Measurements from ENCODE around the gene CHRNA4.

Gene CHRNA4

DNA sequence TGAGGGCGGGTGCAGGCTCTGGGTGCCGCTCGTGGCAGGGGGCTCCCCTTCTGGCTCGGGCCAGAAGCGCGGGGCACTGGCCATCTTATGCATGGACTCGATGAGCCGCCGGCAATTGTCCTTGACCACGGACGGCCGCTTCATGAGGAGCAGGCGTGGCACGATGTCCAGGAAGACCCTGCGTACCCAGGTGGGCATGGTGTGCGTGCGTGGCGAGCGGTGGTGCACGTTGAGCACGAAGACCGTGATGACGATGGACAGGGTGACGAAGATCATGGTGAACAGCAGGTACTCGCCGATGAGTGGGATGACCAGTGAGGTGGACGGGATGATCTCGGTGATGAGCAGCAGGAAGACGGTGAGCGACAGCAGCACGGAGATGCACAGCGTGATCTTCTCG lies 11.0 kb downstream of the CHRNA4 start:
- no peak overlapping the region for H2AFZ ChIP-seq
- H3K4me3 ChIP-seq (ENCODE audit: low read depth, low read length) = no peak overlapping the region
- H3K9ac ChIP-seq = no peak overlapping the region
- H3K9me3 ChIP-seq (ENCODE audit: control insufficient read depth, low read length) = no peaks in the 10 kb centered on the region
- TF ChIP-seq CTCF (IDR thresholded peaks at IDR 0.05) = no peak
- peaks cover 14% of the 10 kb centered on the region for H3K4me1 ChIP-seq
- H3K27ac ChIP-seq = no peak overlapping the region
- H3K79me2 ChIP-seq = peaks cover 58% of the 10 kb centered on the region
- H3K4me2 ChIP-seq (ENCODE audit: low read length) = no peak overlapping the region
- H3K36me3 ChIP-seq (ENCODE audit: control insufficient read depth, insufficient read depth, low read length) = no peaks in the 10 kb centered on the region
- no peaks in the 10 kb centered on the region for H3K27me3 ChIP-seq (ENCODE audit: control insufficient read depth, insufficient read depth, low read length)

DNA sequence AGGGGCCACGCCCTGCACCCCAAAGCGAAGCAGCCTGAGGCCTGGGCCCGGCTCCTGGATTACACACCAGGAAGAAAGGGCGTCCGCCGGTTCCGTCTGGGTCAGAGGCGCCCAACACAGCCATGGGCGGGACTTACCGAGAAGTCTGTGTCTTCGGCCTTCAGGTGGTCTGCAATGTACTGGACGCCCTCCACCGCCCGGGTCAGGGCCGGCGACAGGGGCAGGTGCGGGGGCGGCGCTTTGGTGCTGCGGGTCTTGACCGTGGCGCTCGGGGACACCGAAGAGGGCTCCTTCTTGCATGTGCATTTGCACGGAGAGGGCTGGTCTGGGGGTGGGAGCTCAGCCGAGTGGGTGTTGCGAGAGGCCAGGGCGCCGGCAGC lies 11.6 kb downstream of the CHRNA4 start:
- Histone ChIP-seq H3K79me2 (peaks cover 58% of the 10 kb centered on the region), H3K27me3 (ENCODE audit: control insufficient read depth, insufficient read depth, low read length) (no peaks in the 10 kb centered on the region), H3K4me3 (ENCODE audit: low read depth, low read length) (no peak overlapping the region), H3K4me1 (peaks cover 14% of the 10 kb centered on the region), H3K9me3 (ENCODE audit: control insufficient read depth, low read length) (no peaks in the 10 kb centered on the region), H3K36me3 (ENCODE audit: control insufficient read depth, insufficient read depth, low read length) (no peaks in the 10 kb centered on the region), H2AFZ (no peak overlapping the region), H3K9ac (no peak overlapping the region), H3K4me2 (ENCODE audit: low read length) (no peak overlapping the region), H3K27ac (no peak overlapping the region)
- TF ChIP-seq CTCF (IDR thresholded peaks at IDR 0.05) = no peak

DNA sequence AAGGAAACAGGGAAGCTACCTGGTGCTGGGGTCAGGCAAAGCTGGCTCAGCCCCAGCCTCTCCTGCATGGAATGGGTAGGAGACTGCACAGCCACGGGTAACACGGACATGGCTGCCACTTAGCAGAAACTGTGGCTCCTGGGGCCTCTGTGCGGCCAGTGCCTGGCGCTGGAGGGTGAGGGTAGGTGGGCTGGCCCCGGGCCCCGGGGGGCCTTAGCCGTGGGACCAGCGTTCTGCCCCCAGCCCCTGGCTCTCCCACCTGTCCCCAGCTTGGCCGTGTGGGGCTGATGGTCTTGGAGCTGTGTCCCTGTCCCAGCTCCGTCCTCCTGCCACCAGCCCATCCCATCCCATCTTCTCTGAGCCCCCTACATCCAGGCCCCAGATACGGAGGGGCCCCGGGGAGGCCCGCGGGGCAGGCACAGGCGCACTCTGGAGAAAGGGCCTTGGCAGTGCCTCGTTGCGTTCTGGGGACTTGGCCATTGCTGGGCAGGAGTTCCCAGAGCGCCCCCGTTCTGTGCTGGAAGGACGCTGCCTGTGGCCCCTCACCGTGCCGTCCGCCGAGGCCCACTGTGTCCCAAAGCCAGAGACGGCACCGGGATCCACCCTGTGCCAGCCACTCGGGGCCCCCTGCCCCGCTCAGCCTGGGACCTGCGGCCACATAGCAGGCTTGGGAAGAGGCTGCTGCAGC lies 12.2 kb downstream of the CHRNA4 start:
- no peak overlapping the region for H2AFZ ChIP-seq
- H3K9me3 ChIP-seq (ENCODE audit: control insufficient read depth, low read length) = no peaks in the 10 kb centered on the region
- H3K9ac ChIP-seq = no peak overlapping the region
- peaks cover 14% of the 10 kb centered on the region for H3K4me1 ChIP-seq
- no peaks in the 10 kb centered on the region for H3K36me3 ChIP-seq (ENCODE audit: control insufficient read depth, insufficient read depth, low read length)
- H3K4me2 ChIP-seq (ENCODE audit: low read length) = no peak overlapping the region
- no peak overlapping the region for H3K27ac ChIP-seq
- H3K4me3 ChIP-seq (ENCODE audit: low read depth, low read length) = no peak overlapping the region
- no peak for TF ChIP-seq CTCF (IDR thresholded peaks at IDR 0.05)
- H3K79me2 ChIP-seq = peaks cover 59% of the 10 kb centered on the region
- H3K27me3 ChIP-seq (ENCODE audit: control insufficient read depth, insufficient read depth, low read length) = no peaks in the 10 kb centered on the region

DNA sequence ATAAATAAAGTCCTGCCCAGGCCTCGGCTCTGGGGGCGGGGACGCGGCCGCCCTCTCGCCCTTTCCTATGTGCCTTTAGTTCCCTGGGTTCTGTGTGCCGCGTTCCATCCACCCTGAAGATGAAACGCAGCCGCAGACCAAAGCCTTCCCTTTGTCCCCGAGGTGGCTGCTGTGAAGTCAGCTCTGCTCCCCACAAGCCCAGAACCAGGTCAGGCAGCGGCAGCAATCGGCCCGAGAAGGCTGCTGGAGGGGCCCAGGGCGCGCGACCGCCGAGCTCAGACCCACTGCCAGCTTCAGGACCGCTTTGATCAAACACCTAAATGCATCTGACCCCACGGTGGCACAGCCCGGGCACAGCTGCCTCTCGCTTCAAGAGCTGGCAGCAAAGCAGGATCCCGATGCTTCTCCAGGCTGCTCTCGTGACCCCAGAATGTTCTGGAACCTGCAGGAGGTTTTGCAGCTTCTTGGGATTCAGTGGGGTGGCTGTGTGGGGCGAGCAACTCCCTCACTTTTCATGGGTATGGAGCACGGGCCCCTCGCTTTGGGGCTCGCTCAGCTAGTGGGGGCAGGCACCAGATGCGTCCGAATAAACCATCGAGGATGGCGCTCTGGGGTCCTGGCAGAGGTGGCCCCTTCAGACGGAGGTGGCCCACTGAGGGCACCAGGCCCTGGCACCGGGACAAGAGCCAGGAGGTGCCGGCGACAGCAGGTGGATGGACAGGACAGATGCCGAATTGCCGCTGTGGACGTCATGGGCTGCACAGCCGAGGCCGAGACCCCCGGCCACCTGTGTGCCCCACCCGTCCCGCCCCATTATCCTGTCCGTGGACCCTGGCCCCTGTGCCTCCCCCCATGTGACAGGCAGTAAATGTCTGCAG lies 13.0 kb downstream of the CHRNA4 start:
- H3K9me3 ChIP-seq (ENCODE audit: control insufficient read depth, low read length) = no peaks in the 10 kb centered on the region
- H3K4me3 ChIP-seq (ENCODE audit: low read depth, low read length) = no peak overlapping the region
- H3K4me1 ChIP-seq = peaks cover 13% of the 10 kb centered on the region
- no peak overlapping the region for H3K4me2 ChIP-seq (ENCODE audit: low read length)
- H3K27ac ChIP-seq = no peak overlapping the region
- H3K9ac ChIP-seq = no peak overlapping the region
- no peaks in the 10 kb centered on the region for H3K36me3 ChIP-seq (ENCODE audit: control insufficient read depth, insufficient read depth, low read length)
- TF ChIP-seq CTCF (IDR thresholded peaks at IDR 0.05) = no peak
- H3K27me3 ChIP-seq (ENCODE audit: control insufficient read depth, insufficient read depth, low read length) = no peaks in the 10 kb centered on the region
- H2AFZ ChIP-seq = no peak overlapping the region
- H3K79me2 ChIP-seq = peaks cover 60% of the 10 kb centered on the region

Data from parathyroid adenoma (tissue), 2 donors.